Naive thymus-derived CD4-positive, alpha-beta T cell (primary cell): ENCODE results near the gene TPSB2. TPM values are rescaled to one million over a fixed set of nuclear protein-coding genes. Genes with fewer than 3 reads are reported as not detected.
"Not testable (repeated sequence)": the region's sequence is repeated elsewhere in the genome, so short reads cannot be mapped to it uniquely, and the experiment has no call there.

Source experiments
- ATAC-seq: fragments of 150-1000 bp; cut with Tn5 transposase; 2 replicates; pipeline ENCODE4 v1.10.0; 2021; ENCODE audit warnings: mild to moderate bottlenecking, moderate library complexity
- CTCF ChIA-PET: fragments of 350-600 bp; sonication (Branson Sonifier 250); formaldehyde crosslinking; loops from one replicate; lab custom pipeline; 2021; ENCODE audit warnings: antibody characterized with exemption; lab: Charles Lee
- POLR2A ChIA-PET: fragments of 350-600 bp; sonication (Branson Sonifier 250); formaldehyde crosslinking; loops from one replicate; lab custom pipeline; 2021; ENCODE audit warnings: antibody characterized with exemption, inconsistent platforms; lab: Charles Lee
- DNase-seq, 9 donors: peaks; one replicate each; pipeline versions ENCODE4 v3.0.0 to v3.0.0-alpha.2; 2020 to 2022; ENCODE audit warnings: mixed read lengths in 1 of 9
- H3K27ac ChIP-seq: one replicate; pipeline ENCODE4 v1.7.0; 2013; ENCODE audit warnings: mild to moderate bottlenecking, low read depth, low read length, moderate library complexity
- H3K27me3 ChIP-seq, 2 donors: one replicate each; pipeline ENCODE4 v1.7.0; 2013; ENCODE audit warnings: low read length in 2 of 2, mild to moderate bottlenecking in 2 of 2, moderate library complexity in 2 of 2; ENCODE audit not compliant: control insufficient read depth in 2 of 2, insufficient read depth in 2 of 2
- H3K36me3 ChIP-seq, 3 experiments: 1 replicate in 2 of 3; 2 replicates in 1 of 3; pipeline ENCODE4 v1.7.0; 2013; ENCODE audit warnings: low read length in 3 of 3, mild to moderate bottlenecking in 3 of 3, moderate library complexity in 1 of 3; ENCODE audit not compliant: insufficient read depth in 3 of 3, control insufficient read depth in 2 of 3
- H3K4me1 ChIP-seq, 2 donors: one replicate each; pipeline ENCODE4 v1.7.0; 2013; ENCODE audit warnings: low read length in 2 of 2, mild to moderate bottlenecking in 2 of 2, moderate library complexity in 1 of 2; ENCODE audit not compliant: control insufficient read depth in 2 of 2, insufficient read depth in 2 of 2
- H3K4me3 ChIP-seq: 2 replicates; pipeline ENCODE4 v1.7.0; 2013; ENCODE audit warnings: mild to moderate bottlenecking, low read length
- H3K9me3 ChIP-seq, 3 experiments: 1 replicate in 2 of 3; 2 replicates in 1 of 3; pipeline ENCODE4 v1.7.0; 2013; ENCODE audit warnings: low read length in 3 of 3; ENCODE audit not compliant: control insufficient read depth in 2 of 3
- H3K27ac Mint-ChIP-seq, 9 donors: one replicate each; pipeline ENCODE4 v1.8.0; 2020 to 2022; ENCODE audit warnings: mixed read lengths in 9 of 9, mild to moderate bottlenecking in 8 of 9, moderate library complexity in 5 of 9, inconsistent platforms in 2 of 9
- H3K27me3 Mint-ChIP-seq, 5 donors: one replicate each; pipeline ENCODE4 v1.8.0; 2021 to 2022; ENCODE audit warnings: mixed read lengths in 5 of 5, mild to moderate bottlenecking in 1 of 5
- H3K36me3 Mint-ChIP-seq, 5 donors: one replicate each; pipeline ENCODE4 v1.8.0; 2020 to 2022; ENCODE audit warnings: mixed read lengths in 5 of 5, mild to moderate bottlenecking in 3 of 5, inconsistent platforms in 1 of 5
- H3K4me1 Mint-ChIP-seq, 7 donors: one replicate each; pipeline ENCODE4 v1.8.0; 2020 to 2022; ENCODE audit warnings: mixed read lengths in 7 of 7, mild to moderate bottlenecking in 3 of 7, inconsistent platforms in 1 of 7
- H3K4me3 Mint-ChIP-seq, 10 donors: one replicate each; pipeline ENCODE4 v1.8.0; 2020 to 2022; ENCODE audit warnings: mild to moderate bottlenecking in 10 of 10, mixed read lengths in 10 of 10, moderate library complexity in 6 of 10, inconsistent platforms in 2 of 10
- H3K9me3 Mint-ChIP-seq, 11 donors: one replicate each; pipeline ENCODE4 v1.8.0; 2020 to 2022; ENCODE audit warnings: mixed read lengths in 11 of 11, mild to moderate bottlenecking in 4 of 11, inconsistent platforms in 1 of 11, moderate library complexity in 1 of 11
- intact Hi-C, 2 donors: fragments of 100-400 bp; cut with micrococcal nuclease; formaldehyde crosslinking; loops; one replicate each; pipeline ENCODE4 v1.15.1; 2023
- polyA plus RNA-seq, 2 donors: library from polyadenylated mRNA; unstranded; fragments of 300-500 nt; fragmentation: Illumina TruSeq; gene quantifications; one replicate each; pipeline ENCODE4 v1.2.3, GENCODE V29; 2021
- total RNA-seq, 6 experiments: library from RNA in 5 of 6; stranded (reverse) in 5 of 6; gene quantifications; 1 replicate in 5 of 6; 2 replicates in 1 of 6; pipeline ENCODE4 v1.2.3 and lab custom pipeline; 2021 to 2026

TPSB2 gene
- total and polyA plus RNA-seq, 7 experiments from 2014 or later, result 5.3 TPM; not detected in 6

DNA sequence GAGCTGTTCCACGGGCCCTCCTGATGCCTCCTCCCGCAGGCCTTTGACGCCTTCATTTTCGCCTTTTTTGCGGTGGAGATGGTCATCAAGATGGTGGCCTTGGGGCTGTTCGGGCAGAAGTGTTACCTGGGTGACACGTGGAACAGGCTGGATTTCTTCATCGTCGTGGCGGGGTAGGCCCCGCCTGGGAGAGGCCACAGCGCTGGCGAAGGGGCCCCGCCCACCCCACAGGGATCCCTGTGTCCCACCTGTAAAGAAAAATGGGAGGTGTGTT is 34.7 kb downstream of the TPSB2 start:
- no peaks in the 10 kb centered on the region for H3K9me3 ChIP-seq
- ATAC-seq (no peak), DNase-seq (no peak)
- no peaks in the 10 kb centered on the region for H3K36me3 ChIP-seq
- H3K4me3 Mint-ChIP-seq, result peak overlapping the region in 1 of 10 donors; percentile 12
- POLR2A ChIA-PET, result no interaction called here
- no peak overlapping the region for H3K4me3 ChIP-seq
- H3K27me3 Mint-ChIP-seq, result peaks cover 0 to 4% (median 0%) of the 10 kb centered on the region in 5 donors
- H3K27ac ChIP-seq, result no peak overlapping the region
- intact Hi-C loops, result no loop called here
- H3K9me3 Mint-ChIP-seq, result peaks cover 0 to 5% (median 0%) of the 10 kb centered on the region in 11 donors
- H3K27ac Mint-ChIP-seq, result no peak overlapping the region
- no peaks in the 10 kb centered on the region for H3K4me1 ChIP-seq
- no peaks in the 10 kb centered on the region for H3K27me3 ChIP-seq
- peaks cover 0 to 3% (median 0%) of the 10 kb centered on the region in 7 donors for H3K4me1 Mint-ChIP-seq
- CTCF ChIA-PET, result no interaction called here
- H3K36me3 Mint-ChIP-seq, result no peaks in the 10 kb centered on the region

DNA sequence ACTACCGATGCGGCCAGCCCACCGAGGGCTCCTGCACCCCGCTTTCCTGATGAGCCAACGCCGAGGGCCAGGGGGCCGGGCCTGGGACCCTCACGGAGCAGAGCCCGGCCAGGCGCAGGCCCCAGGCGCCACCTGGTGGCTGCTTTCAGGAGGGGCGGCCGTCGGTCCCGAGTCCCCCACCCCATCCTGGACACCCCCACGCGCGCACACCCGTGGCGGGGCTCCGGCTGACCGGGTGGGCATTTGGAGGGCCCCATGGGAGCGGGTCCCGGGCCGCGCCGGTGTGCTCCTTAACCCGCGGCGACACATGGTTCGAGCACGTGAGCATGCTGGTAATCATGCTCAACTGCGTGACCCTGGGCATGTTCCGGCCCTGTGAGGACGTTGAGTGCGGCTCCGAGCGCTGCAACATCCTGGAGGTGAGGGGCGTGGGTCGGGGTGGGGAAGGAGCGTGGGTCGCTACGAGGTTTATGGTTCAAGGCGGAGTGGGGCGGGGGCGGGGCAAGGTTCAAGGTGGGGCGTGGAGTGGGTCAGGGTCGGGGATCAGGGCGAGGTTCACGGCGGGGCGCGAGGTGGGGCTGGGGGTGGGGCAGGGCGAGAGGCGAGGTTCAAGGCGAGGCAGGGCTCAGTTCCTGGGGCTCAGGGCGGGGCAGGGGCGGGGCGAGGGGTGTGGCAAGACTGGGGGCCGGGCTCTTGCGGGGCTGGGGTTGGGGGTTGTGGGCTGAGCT is 35.2 kb downstream of the TPSB2 start:
- CTCF ChIA-PET, result no interaction called here
- POLR2A ChIA-PET, result no interaction called here
- Histone ChIP-seq H3K4me3 (no peak overlapping the region), H3K9me3 (no peaks in the 10 kb centered on the region), H3K27ac (no peak overlapping the region), H3K27me3 (no peaks in the 10 kb centered on the region), H3K36me3 (no peaks in the 10 kb centered on the region), H3K4me1 (no peaks in the 10 kb centered on the region)
- intact Hi-C loops, result no loop called here
- Mint-ChIP-seq H3K27ac (no peak overlapping the region), H3K27me3 (peaks cover 0 to 4% (median 0%) of the 10 kb centered on the region in 5 donors), H3K4me1 (peaks cover 0 to 3% (median 0%) of the 10 kb centered on the region in 7 donors), H3K9me3 (peaks cover 0 to 2% (median 0%) of the 10 kb centered on the region in 11 donors), H3K36me3 (no peaks in the 10 kb centered on the region), H3K4me3 (no peak overlapping the region)
- DNase-seq, result peak in 6 of 9 donors; percentile 16 to 41 (median 22)
- peak; percentile 31 for ATAC-seq

DNA sequence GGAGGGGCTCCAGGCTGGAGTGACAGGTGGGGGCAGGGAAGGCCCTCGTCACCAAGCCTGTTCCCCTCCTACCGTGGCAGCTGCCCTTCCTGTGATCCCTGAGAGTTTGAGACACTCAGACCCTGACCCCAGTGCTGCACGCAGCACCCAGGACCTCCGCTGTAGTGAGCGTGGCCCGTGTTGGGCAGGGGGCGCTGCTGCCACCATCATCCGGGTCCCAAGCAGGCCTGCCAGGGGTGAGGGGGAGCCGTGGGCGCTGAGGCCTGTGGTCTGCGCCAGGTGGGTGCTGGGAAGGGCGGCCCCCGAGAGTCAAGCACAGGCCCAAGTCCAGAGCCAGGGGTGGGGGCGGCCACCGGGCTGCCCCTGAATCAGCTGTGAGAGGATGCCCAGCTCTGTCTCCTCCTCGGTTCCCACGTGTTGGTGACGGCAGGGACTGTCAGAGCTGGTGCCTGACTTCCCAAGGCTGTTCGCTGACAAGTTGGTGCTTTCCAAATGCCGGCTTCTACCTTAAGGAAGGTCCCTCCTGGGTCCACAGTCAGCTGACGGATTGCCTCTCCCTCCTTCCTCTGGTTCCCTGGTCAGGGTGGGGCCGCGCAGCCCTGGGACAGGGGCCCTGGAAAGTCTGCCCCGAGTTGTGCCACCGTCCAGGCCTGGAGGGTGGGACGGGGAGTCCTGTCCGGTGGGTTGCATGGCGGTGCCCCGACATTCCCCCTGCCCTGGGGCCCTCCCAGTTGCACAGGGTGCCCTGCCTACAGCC is 36.0 kb downstream of the TPSB2 start:
- H3K4me1 Mint-ChIP-seq, result peaks cover 0 to 3% (median 0%) of the 10 kb centered on the region in 7 donors
- no peaks in the 10 kb centered on the region for H3K36me3 ChIP-seq
- H3K9me3 ChIP-seq, result no peaks in the 10 kb centered on the region
- H3K4me3 Mint-ChIP-seq, result no peak overlapping the region
- CTCF ChIA-PET, result no interaction called here
- ATAC-seq, result no peak
- no peaks in the 10 kb centered on the region for H3K4me1 ChIP-seq
- no peak overlapping the region for H3K4me3 ChIP-seq
- H3K27ac Mint-ChIP-seq, result no peak overlapping the region
- no peak overlapping the region for H3K27ac ChIP-seq
- POLR2A ChIA-PET, result no interaction called here
- peaks cover 0 to 4% (median 0%) of the 10 kb centered on the region in 5 donors for H3K27me3 Mint-ChIP-seq
- H3K27me3 ChIP-seq, result no peaks in the 10 kb centered on the region
- peaks cover 0 to 1% (median 0%) of the 10 kb centered on the region in 11 donors for H3K9me3 Mint-ChIP-seq
- no peaks in the 10 kb centered on the region for H3K36me3 Mint-ChIP-seq
- intact Hi-C loops, result no loop called here
- DNase-seq, result peak in 1 of 9 donors; percentile 8

DNA sequence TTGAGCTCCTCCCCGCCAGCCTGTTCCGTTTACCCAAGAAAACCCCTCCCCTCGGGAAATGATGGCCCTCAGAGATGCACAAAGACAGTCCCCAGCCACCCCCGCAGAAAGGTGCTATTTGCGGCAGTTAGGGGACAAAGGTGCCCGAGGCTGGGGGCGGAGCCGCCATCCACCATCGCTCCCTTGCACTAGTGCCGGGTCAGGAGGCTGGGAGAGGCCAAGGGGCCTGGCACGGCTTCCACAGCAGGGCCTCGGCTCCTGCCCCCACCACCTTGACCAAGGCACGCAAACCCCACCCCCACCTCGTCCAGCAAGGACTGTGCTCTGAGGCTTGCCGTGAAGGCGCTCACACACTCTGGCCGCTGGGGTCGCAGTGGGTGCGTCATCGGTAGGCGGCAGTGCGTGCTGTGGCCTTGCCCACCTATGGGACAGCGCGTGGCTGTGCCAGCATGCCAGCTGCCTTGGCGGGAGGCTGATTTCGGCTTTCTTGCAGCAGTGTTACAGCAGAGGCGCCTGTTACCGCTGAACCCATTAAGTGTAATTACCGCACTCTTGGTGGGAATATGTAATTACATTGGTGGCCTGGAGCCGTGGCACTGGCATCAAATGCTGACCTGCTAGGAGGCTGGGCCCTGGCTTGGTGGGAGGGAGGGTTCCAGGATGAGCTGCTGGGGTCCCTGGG is 36.7 kb downstream of the TPSB2 start:
- Mint-ChIP-seq H3K27me3 (peaks cover 0 to 6% (median 0%) of the 10 kb centered on the region in 5 donors), H3K36me3 (no peaks in the 10 kb centered on the region), H3K27ac (no peak overlapping the region), H3K9me3 (peaks cover 0 to 1% (median 0%) of the 10 kb centered on the region in 11 donors), H3K4me3 (no peak overlapping the region), H3K4me1 (peaks cover 0 to 3% (median 0%) of the 10 kb centered on the region in 7 donors)
- CTCF ChIA-PET, result no interaction called here
- H3K9me3 ChIP-seq, result no peaks in the 10 kb centered on the region
- H3K4me1 ChIP-seq, result no peaks in the 10 kb centered on the region
- no peak overlapping the region for H3K4me3 ChIP-seq
- no peak overlapping the region for H3K27ac ChIP-seq
- H3K27me3 ChIP-seq, result no peaks in the 10 kb centered on the region
- no peak for DNase-seq
- POLR2A ChIA-PET, result no interaction called here
- H3K36me3 ChIP-seq, result no peaks in the 10 kb centered on the region
- intact Hi-C loops, result no loop called here
- no peak for ATAC-seq

DNA sequence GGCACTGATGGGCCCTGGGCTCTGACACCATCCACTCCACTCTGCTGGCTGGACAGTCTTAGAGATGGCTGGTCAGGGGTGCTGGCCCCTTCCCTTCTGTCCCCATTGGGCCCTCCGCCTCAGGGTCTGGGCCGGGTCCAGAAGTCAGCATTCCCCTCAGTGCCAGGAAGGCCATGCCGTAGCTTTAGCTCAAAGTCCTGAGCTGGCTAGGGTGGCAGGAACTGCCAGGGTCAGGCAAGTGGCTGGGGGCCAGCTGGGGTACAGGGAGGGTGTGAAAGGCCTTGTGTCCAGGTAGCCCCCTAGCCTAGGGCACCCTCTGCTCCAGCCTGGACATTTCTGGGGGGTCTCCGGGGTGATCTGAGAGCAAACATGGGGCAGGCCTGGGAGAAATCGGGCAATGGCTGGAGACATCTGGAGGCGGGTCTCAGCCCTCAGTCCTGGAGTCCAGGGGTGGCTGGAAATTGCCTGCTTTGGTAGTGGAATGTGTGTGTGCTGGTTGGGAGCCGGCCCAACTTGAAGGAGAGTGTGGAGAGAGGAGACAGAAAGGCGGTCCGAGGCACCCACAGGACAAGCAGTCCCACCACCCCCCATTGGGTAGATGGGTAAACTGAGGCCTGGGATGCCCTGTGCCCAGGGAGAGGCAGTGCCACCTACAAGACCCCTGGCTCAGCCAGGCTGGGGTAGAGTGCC is 37.5 kb downstream of the TPSB2 start:
- no peak overlapping the region for H3K27ac Mint-ChIP-seq
- intact Hi-C loops, result no loop called here
- no peak overlapping the region for H3K4me3 Mint-ChIP-seq
- no peak for DNase-seq
- H3K27ac ChIP-seq, result no peak overlapping the region
- H3K4me3 ChIP-seq, result no peak overlapping the region
- H3K27me3 Mint-ChIP-seq, result peaks cover 0 to 9% (median 0%) of the 10 kb centered on the region in 5 donors
- H3K36me3 ChIP-seq, result no peaks in the 10 kb centered on the region
- ChIA-PET POLR2A (no interaction called here), CTCF (no interaction called here)
- peaks cover 0 to 3% (median 0%) of the 10 kb centered on the region in 7 donors for H3K4me1 Mint-ChIP-seq
- H3K27me3 ChIP-seq, result no peaks in the 10 kb centered on the region
- no peaks in the 10 kb centered on the region for H3K9me3 ChIP-seq
- ATAC-seq, result no peak
- peaks cover 0 to 3% (median 0%) of the 10 kb centered on the region in 11 donors for H3K9me3 Mint-ChIP-seq
- H3K4me1 ChIP-seq, result no peaks in the 10 kb centered on the region
- H3K36me3 Mint-ChIP-seq, result no peaks in the 10 kb centered on the region

DNA sequence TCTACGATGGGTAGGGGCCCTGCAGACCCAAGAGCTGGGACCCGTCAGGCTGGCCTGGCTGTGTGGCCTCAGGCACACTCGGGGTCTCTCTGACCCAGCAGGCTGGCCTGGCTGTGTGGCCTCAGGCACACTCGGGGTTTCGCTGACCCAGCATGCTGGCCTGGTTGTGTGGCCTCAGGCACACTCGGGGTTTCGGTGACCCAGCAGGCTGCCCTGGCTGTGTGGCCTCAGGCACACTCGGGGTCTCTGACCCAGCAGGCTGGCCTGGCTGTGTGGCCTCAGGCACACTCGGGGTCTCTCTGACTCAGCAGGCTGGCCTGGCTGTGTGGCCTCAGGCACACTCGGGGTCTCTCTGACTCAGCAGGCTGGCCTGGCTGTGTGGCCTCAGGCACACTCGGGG is 39.2 kb downstream of the TPSB2 start:
- CTCF ChIA-PET, POLR2A ChIA-PET, H3K4me3 ChIP-seq, intact Hi-C loops, H3K4me1 ChIP-seq, H3K36me3 Mint-ChIP-seq, H3K27me3 ChIP-seq, H3K4me1 Mint-ChIP-seq, ATAC-seq, DNase-seq, H3K27ac Mint-ChIP-seq, H3K4me3 Mint-ChIP-seq, H3K9me3 Mint-ChIP-seq, H3K27ac ChIP-seq, H3K27me3 Mint-ChIP-seq, H3K36me3 ChIP-seq, H3K9me3 ChIP-seq: not testable (repeated sequence)
